Heart left ventricle (tissue), 13 donors: ENCODE data around the gene SWSAP1.

Experiments used
- POLR2A ChIP-seq, 2 donors: fragments of 450-650 bp; IDR thresholded peaks; one replicate each; pipeline ENCODE4 v1.6.1; 2017; ENCODE audit warnings: antibody characterized with exemption in 2 of 2, mild to moderate bottlenecking in 2 of 2, moderate library complexity in 2 of 2
- TF ChIP-seq, protein P1 (sequence below), 12 donors: fragments of 200-600 bp; sonication (generic) in 4 of 12; IDR thresholded peaks; one replicate each; pipeline versions ENCODE4 v1.5.0 to v1.8.0; 2018 to 2022; ENCODE audit warnings: antibody characterized with exemption in 12 of 12, mild to moderate bottlenecking in 5 of 12
- donor health status: ischemic (EF 13 %, LVEDD 7.1; RV severe dilation, severe dysfunction).
- donor health status: DM: no; HTN: yes; CAD: no.
- donor health status: DM: no; HTN: no; CAD: no.
- donor health status: ischemic (EF 25% LVEDD 6.9; RV normal size, moderate dysfunction).
- donor health status: ischemic (EF 25% LVEDD 5.7; RV mildly dilated, moderate dysfunction).
- donor health status: ischemic (EF 35%, LVEDD 5.7; RV mildly dilated, moderate dysfunction).
- donor health status: nonischemic (EF 11% LVEDD 7.7; RV severe dilation, severe dysfunction).
- donor health status: DM: yes; HTN: yes; CAD: no.
- donor health status: PGD.
- donor health status: ischemic (EF 29% LVEDD 5.4; RV normal size, mild dysfunction).
- donor health status: nonischemic (EF 23%, LVEDD 6.1; RV moderate dilation, normal function).

DNA sequence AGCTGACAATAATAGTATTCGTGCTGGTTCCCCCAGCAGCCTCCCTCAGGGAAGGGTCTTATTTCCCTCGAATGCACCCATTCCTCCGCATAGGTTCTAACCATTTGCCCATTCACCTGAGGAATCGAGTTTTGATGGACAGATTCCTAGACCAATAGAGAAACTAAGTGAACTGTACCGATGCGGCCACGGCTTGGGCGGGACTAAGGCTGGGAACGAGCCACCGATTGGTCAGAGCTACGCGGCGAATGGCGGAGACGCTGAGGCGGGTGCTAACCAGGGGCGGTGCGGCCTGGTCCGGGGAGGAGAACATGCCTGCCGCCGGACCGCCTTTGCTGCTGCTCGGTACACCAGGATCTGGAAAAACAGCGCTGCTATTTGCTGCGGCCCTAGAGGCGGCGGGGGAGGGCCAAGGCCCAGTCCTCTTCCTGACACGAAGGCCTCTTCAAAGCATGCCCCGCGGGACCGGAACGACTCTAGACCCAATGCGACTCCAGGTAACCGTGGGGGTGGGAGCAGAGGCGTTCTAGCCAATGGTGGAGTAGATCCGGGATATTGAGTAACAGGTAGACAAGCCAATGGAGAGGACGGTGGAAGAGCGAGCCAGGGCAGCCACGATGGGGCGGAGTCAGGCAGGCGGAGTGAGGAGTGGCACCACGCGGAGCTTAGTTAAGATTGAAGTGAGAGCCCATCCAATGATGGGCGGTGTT lies at the start of gene SWSAP1:
- TF ChIP-seq, protein P1, sequence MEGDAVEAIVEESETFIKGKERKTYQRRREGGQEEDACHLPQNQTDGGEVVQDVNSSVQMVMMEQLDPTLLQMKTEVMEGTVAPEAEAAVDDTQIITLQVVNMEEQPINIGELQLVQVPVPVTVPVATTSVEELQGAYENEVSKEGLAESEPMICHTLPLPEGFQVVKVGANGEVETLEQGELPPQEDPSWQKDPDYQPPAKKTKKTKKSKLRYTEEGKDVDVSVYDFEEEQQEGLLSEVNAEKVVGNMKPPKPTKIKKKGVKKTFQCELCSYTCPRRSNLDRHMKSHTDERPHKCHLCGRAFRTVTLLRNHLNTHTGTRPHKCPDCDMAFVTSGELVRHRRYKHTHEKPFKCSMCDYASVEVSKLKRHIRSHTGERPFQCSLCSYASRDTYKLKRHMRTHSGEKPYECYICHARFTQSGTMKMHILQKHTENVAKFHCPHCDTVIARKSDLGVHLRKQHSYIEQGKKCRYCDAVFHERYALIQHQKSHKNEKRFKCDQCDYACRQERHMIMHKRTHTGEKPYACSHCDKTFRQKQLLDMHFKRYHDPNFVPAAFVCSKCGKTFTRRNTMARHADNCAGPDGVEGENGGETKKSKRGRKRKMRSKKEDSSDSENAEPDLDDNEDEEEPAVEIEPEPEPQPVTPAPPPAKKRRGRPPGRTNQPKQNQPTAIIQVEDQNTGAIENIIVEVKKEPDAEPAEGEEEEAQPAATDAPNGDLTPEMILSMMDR (IDR thresholded peaks at IDR 0.05): no peak
- TF ChIP-seq POLR2A (IDR thresholded peaks at IDR 0.05): no peak
